ENCODE measurements around the gene CCDC152. TPM values are rescaled to one million over a fixed set of nuclear protein-coding genes. Genes with fewer than 3 reads are reported as not detected.

The CCDC152 gene
- total and polyA plus RNA-seq, 2 experiments from 2014 or later = 2.8 to 6.4 TPM

DNA sequence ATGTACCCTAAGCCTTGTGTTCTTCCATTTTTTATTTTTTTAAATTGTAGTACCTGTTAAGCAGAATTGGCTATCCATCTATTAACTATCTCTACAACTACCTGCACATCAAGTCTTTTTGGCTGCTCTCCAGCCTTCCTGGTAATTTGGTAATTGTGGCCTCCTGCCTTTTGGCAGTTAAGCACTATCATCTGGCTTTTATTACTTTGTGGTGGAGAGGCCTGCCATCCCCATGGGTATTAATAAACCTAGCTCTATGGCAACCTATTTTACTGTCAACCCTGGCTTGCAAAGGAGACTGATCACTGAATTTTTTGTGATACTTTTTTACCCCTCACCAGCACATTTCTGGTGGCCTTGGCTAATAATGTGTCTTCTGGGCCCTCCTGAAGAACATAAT, 34.5 kb downstream of the CCDC152 start:
- no peaks in the 10 kb centered on the region for H3K27me3 ChIP-seq (replicated peaks; ENCODE audit: insufficient read depth)

DNA sequence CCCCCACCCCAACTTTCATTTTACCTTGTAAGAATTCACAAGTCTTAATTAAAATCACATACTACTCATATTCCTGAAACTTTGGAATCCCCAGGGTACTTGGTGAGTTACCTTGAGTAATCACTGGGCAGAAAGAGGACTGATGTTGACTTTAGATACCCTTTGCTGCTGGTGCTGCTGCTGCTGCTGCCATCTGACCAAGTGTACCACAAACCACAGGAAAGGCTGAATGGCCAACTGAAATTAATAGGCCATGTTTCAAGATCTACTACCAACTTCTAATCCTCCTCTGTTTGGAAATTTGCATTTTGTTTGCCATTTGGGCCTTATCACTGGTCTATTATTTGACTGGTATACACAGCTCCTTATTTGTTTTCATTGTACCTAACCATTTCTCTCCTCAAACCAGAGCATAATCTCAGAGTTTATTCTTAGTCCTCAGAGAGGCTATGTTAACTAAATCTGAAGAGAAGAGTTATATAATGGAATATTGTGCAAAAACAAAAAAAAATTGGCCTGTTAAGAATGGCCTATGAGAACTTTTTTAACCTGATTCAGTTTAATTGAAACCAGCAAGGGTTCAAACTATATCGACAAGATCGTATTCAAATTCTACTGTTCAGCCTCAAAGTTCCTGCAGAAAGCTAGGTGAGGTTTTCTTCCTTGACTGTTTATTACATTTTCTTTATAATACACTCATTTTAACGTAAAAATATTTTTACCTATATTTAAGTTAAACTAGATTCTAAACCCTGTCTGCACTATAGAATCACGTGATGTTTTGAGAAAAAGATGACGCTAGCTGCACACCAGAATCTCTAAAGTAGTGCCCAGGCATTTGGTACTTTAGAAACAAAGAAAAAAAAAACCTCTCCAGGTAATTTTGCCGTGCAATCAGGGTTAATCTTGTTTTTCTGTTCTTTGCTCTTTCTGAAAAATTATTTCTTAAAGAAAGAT, 41.9 kb downstream of the CCDC152 start:
- H3K9ac ChIP-seq = no peak overlapping the region
- no peaks in the 10 kb centered on the region for H3K27me3 ChIP-seq (replicated peaks; ENCODE audit: insufficient read depth)
- H3K9me2 ChIP-seq (ENCODE audit: insufficient read depth) = no peaks in the 10 kb centered on the region
- H3K4me1 ChIP-seq (ENCODE audit: insufficient read depth) = no peaks in the 10 kb centered on the region
- H3K4me2 ChIP-seq (ENCODE audit: unreplicated experiment) = no peak overlapping the region
- TF ChIP-seq EZH2 (IDR thresholded peaks at IDR 0.05; ENCODE audit: insufficient read depth, poor library complexity, severe bottlenecking) (no peak), EZH2phosphoT487 (IDR thresholded peaks at IDR 0.05; ENCODE audit: insufficient read depth, low read depth) (no peak)
- H3F3A ChIP-seq (ENCODE audit: insufficient read depth) = no peaks in the 10 kb centered on the region
- no peaks in the 10 kb centered on the region for H3K79me2 ChIP-seq (ENCODE audit: insufficient read depth)
- H3K27ac ChIP-seq = no peak overlapping the region
- H3K9me3 ChIP-seq (ENCODE audit: low read depth) = no peaks in the 10 kb centered on the region
- WGBS, 2 experiments (ENCODE audit: low coverage in 1 of 2, low lambda C conversion rate in 2 of 2, missing lambda C conversion rate in 2 of 2) = 93 to 94% methylated on average over 6 of the region's 6 CpGs
- H4K20me1 ChIP-seq (ENCODE audit: insufficient read depth) = no peaks in the 10 kb centered on the region
- no peak overlapping the region for H3K4me3 ChIP-seq
- in situ Hi-C loops (cut with MboI) = no loop called here
- no peak overlapping the region for H2AFZ ChIP-seq
- no peaks in the 10 kb centered on the region for H3K36me3 ChIP-seq (ENCODE audit: low read depth)
- no peak for DNase-seq

More for the DNA sequence above, 34.5 kb downstream of the CCDC152 start:
- Histone ChIP-seq H3K9me2 (ENCODE audit: insufficient read depth) (no peaks in the 10 kb centered on the region), H3K27ac (no peak overlapping the region), H3K4me1 (ENCODE audit: insufficient read depth) (no peaks in the 10 kb centered on the region), H3K79me2 (ENCODE audit: insufficient read depth) (no peaks in the 10 kb centered on the region), H2AFZ (no peak overlapping the region), H3K4me3 (no peak overlapping the region), H3K9me3 (ENCODE audit: low read depth) (no peaks in the 10 kb centered on the region), H3K9ac (no peak overlapping the region), H4K20me1 (ENCODE audit: insufficient read depth) (no peaks in the 10 kb centered on the region), H3K36me3 (ENCODE audit: low read depth) (no peaks in the 10 kb centered on the region), H3K4me2 (ENCODE audit: unreplicated experiment) (no peak overlapping the region), H3F3A (ENCODE audit: insufficient read depth) (no peaks in the 10 kb centered on the region)
- DNase-seq = no peak
- in situ Hi-C loops (cut with MboI) = no loop called here
- TF ChIP-seq EZH2phosphoT487 (IDR thresholded peaks at IDR 0.05; ENCODE audit: insufficient read depth, low read depth) (no peak), EZH2 (IDR thresholded peaks at IDR 0.05; ENCODE audit: insufficient read depth, poor library complexity, severe bottlenecking) (no peak)

DNA sequence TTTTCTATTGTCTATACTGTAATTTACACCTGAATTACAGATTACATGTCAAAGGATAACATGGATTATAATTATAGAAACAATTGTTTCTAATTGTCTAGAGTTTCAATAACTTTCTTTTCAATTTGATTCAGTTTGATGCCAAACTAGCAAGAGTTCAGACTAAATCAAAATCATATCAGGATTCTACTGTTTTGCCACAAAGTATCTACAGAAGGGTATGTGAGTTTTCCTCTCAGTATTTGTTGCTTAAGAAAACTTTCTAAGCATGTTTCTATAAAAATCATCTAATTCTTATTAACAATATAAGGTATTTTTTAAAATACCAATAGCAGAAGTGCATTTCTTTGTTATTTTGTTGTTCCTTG, 42.6 kb downstream of the CCDC152 start:
- no peaks in the 10 kb centered on the region for H3K9me3 ChIP-seq (ENCODE audit: low read depth)
- H2AFZ ChIP-seq = no peak overlapping the region
- in situ Hi-C loops (cut with MboI) = no loop called here
- no peak overlapping the region for H3K4me3 ChIP-seq
- H3K9ac ChIP-seq = no peak overlapping the region
- no peaks in the 10 kb centered on the region for H3K4me1 ChIP-seq (ENCODE audit: insufficient read depth)
- no peaks in the 10 kb centered on the region for H3F3A ChIP-seq (ENCODE audit: insufficient read depth)
- no peak for TF ChIP-seq EZH2phosphoT487 (IDR thresholded peaks at IDR 0.05; ENCODE audit: insufficient read depth, low read depth)
- TF ChIP-seq EZH2 (IDR thresholded peaks at IDR 0.05; ENCODE audit: insufficient read depth, poor library complexity, severe bottlenecking) = no peak
- no peaks in the 10 kb centered on the region for H3K27me3 ChIP-seq (replicated peaks; ENCODE audit: insufficient read depth)
- DNase-seq = no peak
- no peak overlapping the region for H3K27ac ChIP-seq
- H4K20me1 ChIP-seq (ENCODE audit: insufficient read depth) = no peaks in the 10 kb centered on the region
- H3K36me3 ChIP-seq (ENCODE audit: low read depth) = no peaks in the 10 kb centered on the region
- no peaks in the 10 kb centered on the region for H3K9me2 ChIP-seq (ENCODE audit: insufficient read depth)
- no peaks in the 10 kb centered on the region for H3K79me2 ChIP-seq (ENCODE audit: insufficient read depth)
- H3K4me2 ChIP-seq (ENCODE audit: unreplicated experiment) = no peak overlapping the region

DNA sequence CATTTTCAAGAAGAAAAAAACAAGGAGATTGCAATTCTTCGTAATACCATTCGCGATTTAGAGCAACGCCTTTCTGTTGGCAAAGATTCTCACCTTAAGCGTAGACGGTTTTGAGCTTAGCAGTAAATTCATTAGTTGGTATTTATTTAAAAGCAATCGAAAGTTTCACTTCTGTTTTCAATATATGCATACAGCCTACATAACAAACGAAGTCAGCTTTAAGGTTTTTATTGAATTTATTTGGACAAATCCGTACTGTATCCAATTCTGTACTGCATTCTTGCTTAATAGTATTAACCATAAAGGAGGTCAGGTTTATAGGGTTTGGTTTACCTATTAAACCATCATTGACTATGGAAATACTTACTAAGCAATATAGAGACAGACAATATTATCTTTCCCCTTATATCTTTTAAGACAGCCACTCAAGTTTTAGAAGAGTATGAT, 43.1 kb downstream of the CCDC152 start:
- Histone ChIP-seq H3F3A (ENCODE audit: insufficient read depth) (no peaks in the 10 kb centered on the region), H3K9me3 (ENCODE audit: low read depth) (no peaks in the 10 kb centered on the region), H3K4me3 (no peak overlapping the region), H3K36me3 (ENCODE audit: low read depth) (no peaks in the 10 kb centered on the region), H3K79me2 (ENCODE audit: insufficient read depth) (no peaks in the 10 kb centered on the region), H2AFZ (no peak overlapping the region), H3K9me2 (ENCODE audit: insufficient read depth) (no peaks in the 10 kb centered on the region), H4K20me1 (ENCODE audit: insufficient read depth) (no peaks in the 10 kb centered on the region), H3K4me1 (ENCODE audit: insufficient read depth) (no peaks in the 10 kb centered on the region), H3K9ac (no peak overlapping the region), H3K4me2 (ENCODE audit: unreplicated experiment) (no peak overlapping the region), H3K27ac (no peak overlapping the region), H3K27me3 (replicated peaks; ENCODE audit: insufficient read depth) (no peaks in the 10 kb centered on the region)
- TF ChIP-seq EZH2phosphoT487 (IDR thresholded peaks at IDR 0.05; ENCODE audit: insufficient read depth, low read depth) = no peak
- TF ChIP-seq EZH2 (IDR thresholded peaks at IDR 0.05; ENCODE audit: insufficient read depth, poor library complexity, severe bottlenecking) = no peak
- DNase-seq = no peak
- in situ Hi-C loops (cut with MboI) = no loop called here
- whole genome bisulfite sequencing, 2 experiments (ENCODE audit: low coverage in 1 of 2, low lambda C conversion rate in 2 of 2, missing lambda C conversion rate in 2 of 2) = 91 to 93% methylated on average over 9 of the region's 9 CpGs

Data from GM23248 (cell line).